GM19025 (cell line): ENCODE measurements around the gene NEBL.

Source experiments
- ATAC-seq: cut with Tn5 transposase; IDR thresholded peaks from one replicate; pipeline ENCODE4 v1.9.1; 2021; ENCODE audit warnings: mild to moderate bottlenecking, low read depth, moderate library complexity; ENCODE audit not compliant: unreplicated experiment

The NEBL gene

GRCh38 chr10:20740120-20740519 is 157.0 kb downstream of the NEBL start:
- ATAC-seq = no peak

- no peak for ATAC-seq
These were observed 160.0 kb downstream of the NEBL start for GRCh38 chr10:20737107-20737506.
